ENCODE results near the gene RBM6. TPM values are rescaled to one million over a fixed set of nuclear protein-coding genes. Genes with fewer than 3 reads are reported as not detected.

RBM6 gene
- total RNA-seq, 1 donor, result 50.7 TPM

DNA sequence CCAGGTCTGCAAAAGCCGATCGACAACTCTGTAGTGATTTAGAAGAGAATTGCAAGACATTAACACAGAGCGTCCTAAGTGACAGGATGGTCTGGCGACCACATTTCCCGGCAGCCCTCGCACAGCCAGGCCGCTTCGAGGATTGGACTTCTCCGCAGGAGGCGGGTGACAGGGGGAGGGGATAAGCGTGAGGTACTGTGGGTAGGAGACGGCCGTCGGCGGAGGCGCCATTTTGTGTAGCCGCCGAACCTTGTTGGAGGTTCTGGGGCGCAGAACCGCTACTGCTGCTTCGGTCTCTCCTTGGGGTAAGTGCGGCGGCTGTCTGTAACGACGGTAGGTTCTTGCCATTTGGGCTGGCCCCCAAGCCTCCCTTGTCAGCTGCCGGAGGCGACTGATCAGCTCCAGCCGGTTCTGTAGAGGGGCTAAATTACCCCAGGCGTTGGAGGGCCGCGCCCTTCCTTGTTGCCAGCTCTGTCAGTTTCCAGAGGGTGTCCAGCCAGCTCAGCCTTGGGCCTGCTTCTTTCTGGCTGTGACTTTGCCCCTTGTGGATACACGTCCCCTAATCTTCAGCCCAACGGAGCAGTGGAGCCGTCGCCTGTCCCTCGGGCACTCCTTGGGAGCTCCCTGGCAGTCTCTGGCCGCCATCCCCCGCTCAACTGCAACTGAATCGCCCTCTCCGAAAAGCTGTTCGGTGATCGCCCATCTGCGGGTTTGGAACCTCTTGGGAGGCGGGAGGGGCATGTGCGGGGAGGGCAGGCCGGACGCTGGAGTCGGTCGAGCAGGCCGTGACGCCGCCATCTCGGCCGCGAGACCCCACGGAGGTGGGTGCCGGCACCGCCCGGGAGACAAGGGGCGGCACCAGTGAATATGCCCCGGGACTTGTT lies 149.0 kb downstream of the RBM6 start, which contains the start of gene RBM5:
Gene RBM5, plus strand, starts transcription at position 195 of the 884 bp plus-strand sequence. CDS start 1,516 bp downstream, outside the sequence.
- peaks cover 34% of the 10 kb centered on the region for H4K20me1 ChIP-seq (ENCODE audit: insufficient read depth, low read length)
- peaks cover 35% of the 10 kb centered on the region for H3K36me3 ChIP-seq (ENCODE audit: insufficient read depth, low read length)
- H3K27ac ChIP-seq (ENCODE audit: low read depth, low read length), result peak within 1 kb of the TSS; percentile 97
- peak within 1 kb of the TSS; percentile 95 for H2AFZ ChIP-seq (ENCODE audit: low read length)
- no peaks in the 10 kb centered on the region for H3K9me3 ChIP-seq (ENCODE audit: low read depth, low read length)
- TF ChIP-seq, protein P1, sequence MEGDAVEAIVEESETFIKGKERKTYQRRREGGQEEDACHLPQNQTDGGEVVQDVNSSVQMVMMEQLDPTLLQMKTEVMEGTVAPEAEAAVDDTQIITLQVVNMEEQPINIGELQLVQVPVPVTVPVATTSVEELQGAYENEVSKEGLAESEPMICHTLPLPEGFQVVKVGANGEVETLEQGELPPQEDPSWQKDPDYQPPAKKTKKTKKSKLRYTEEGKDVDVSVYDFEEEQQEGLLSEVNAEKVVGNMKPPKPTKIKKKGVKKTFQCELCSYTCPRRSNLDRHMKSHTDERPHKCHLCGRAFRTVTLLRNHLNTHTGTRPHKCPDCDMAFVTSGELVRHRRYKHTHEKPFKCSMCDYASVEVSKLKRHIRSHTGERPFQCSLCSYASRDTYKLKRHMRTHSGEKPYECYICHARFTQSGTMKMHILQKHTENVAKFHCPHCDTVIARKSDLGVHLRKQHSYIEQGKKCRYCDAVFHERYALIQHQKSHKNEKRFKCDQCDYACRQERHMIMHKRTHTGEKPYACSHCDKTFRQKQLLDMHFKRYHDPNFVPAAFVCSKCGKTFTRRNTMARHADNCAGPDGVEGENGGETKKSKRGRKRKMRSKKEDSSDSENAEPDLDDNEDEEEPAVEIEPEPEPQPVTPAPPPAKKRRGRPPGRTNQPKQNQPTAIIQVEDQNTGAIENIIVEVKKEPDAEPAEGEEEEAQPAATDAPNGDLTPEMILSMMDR (IDR thresholded peaks at IDR 0.05; ENCODE audit: extremely low read depth, low read depth, low read length), result no peak
- H3K4me3 ChIP-seq (ENCODE audit: insufficient read depth, low read length), result peak within 1 kb of the TSS; percentile 84
- no peaks in the 10 kb centered on the region for H3K27me3 ChIP-seq (ENCODE audit: insufficient read depth, low read length)
- H3K4me1 ChIP-seq (ENCODE audit: insufficient read depth, low read length), result peaks cover 14% of the 10 kb centered on the region
- peak; percentile 100 for DNase-seq (ENCODE audit: insufficient read length, low spot score, missing footprints)
- peak within 1 kb of the TSS; percentile 82 for H3K4me2 ChIP-seq (ENCODE audit: insufficient read depth, low read length)
- H3K79me2 ChIP-seq (ENCODE audit: insufficient read depth, low read length), result peaks cover 52% of the 10 kb centered on the region

DNA sequence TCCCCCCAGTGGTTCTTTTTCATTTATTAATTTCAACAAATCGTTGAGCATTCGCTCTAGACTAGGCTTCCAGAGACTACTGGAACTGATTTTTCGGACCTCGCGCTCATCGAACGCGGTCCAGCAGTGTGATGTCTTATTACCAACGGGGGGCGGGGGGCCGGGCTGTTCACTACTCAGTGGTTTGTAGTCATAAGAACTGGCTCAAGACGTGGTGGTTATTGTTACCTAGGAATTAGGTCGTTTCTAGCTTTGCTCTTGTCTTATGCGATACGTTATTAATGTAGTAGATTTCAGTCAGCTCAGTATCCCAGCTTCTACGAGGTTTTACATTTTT lies 149.6 kb downstream of the RBM6 start:
- DNase-seq (ENCODE audit: insufficient read length, low spot score, missing footprints), result no peak
- Histone ChIP-seq H3K36me3 (ENCODE audit: insufficient read depth, low read length) (peaks cover 40% of the 10 kb centered on the region), H3K27ac (ENCODE audit: low read depth, low read length) (peak overlapping the region; percentile 97), H3K4me2 (ENCODE audit: insufficient read depth, low read length) (peak overlapping the region; percentile 82), H2AFZ (ENCODE audit: low read length) (peak overlapping the region; percentile 95), H3K4me3 (ENCODE audit: insufficient read depth, low read length) (peak overlapping the region; percentile 84), H3K4me1 (ENCODE audit: insufficient read depth, low read length) (peaks cover 14% of the 10 kb centered on the region), H4K20me1 (ENCODE audit: insufficient read depth, low read length) (peaks cover 37% of the 10 kb centered on the region), H3K9me3 (ENCODE audit: low read depth, low read length) (no peaks in the 10 kb centered on the region), H3K79me2 (ENCODE audit: insufficient read depth, low read length) (peaks cover 56% of the 10 kb centered on the region), H3K27me3 (ENCODE audit: insufficient read depth, low read length) (no peaks in the 10 kb centered on the region)
- TF ChIP-seq, protein P1 (IDR thresholded peaks at IDR 0.05; ENCODE audit: extremely low read depth, low read depth, low read length), result no peak

DNA sequence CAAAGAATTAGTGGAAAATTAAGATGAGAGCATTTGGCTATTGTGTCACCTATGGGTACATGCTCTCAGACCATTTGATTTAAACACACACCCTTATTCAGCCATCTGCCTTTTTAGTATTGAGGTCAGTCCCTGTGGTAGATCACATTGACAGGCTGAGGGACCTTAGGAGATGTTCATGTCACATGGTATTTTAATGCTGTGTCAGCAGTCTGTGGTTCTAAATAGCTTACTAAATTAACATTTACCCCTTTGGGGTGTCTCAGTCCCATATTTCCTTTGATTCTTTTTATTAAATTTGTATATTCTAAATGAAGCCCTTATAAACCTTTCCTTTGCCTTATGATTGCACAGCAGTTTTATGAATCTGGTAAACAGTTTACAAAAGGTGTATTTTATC lies 151.0 kb downstream of the RBM6 start:
- H3K36me3 ChIP-seq (ENCODE audit: insufficient read depth, low read length), result peaks cover 54% of the 10 kb centered on the region
- peak overlapping the region; percentile 82 for H3K4me2 ChIP-seq (ENCODE audit: insufficient read depth, low read length)
- H4K20me1 ChIP-seq (ENCODE audit: insufficient read depth, low read length), result peaks cover 48% of the 10 kb centered on the region
- no peak overlapping the region for H3K27ac ChIP-seq (ENCODE audit: low read depth, low read length)
- H3K79me2 ChIP-seq (ENCODE audit: insufficient read depth, low read length), result peaks cover 69% of the 10 kb centered on the region
- H3K27me3 ChIP-seq (ENCODE audit: insufficient read depth, low read length), result no peaks in the 10 kb centered on the region
- peaks cover 20% of the 10 kb centered on the region for H3K4me1 ChIP-seq (ENCODE audit: insufficient read depth, low read length)
- H3K9me3 ChIP-seq (ENCODE audit: low read depth, low read length), result no peaks in the 10 kb centered on the region
- no peak for DNase-seq (ENCODE audit: insufficient read length, low spot score, missing footprints)
- H2AFZ ChIP-seq (ENCODE audit: low read length), result no peak overlapping the region
- H3K4me3 ChIP-seq (ENCODE audit: insufficient read depth, low read length), result peak overlapping the region; percentile 84
- TF ChIP-seq, protein P1 (IDR thresholded peaks at IDR 0.05; ENCODE audit: extremely low read depth, low read depth, low read length), result no peak

DNA sequence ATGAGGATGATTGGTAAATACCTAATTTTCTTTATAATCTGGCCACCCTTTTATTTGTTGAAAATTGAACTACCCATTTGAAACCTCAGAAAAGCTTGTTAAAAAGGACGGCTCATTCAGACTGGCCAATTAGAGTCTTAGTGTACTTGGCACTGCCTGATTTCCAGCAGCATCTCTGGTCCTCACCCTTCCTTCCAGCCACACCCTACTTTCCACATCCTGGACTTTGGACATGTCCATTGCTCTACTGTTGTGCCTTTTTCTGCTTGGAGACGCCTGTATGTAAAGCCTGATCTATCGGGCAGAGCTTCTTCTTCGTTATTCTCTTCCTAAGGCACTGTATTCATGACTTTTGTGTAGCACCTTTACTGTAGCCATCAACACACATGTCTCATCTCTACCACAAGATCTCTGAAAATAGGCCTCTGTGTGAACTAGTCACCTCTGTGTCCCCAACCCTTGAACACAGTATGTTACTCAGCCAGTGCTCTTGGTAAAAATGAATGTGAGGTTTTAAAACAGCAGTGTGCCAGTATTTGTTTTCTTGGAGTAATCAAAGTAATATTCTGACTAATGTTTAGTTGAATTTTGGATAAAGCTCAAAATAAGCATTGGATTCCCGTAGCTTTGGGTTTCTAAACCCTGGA lies 155.5 kb downstream of the RBM6 start:
- Histone ChIP-seq H3K27me3 (ENCODE audit: insufficient read depth, low read length) (no peaks in the 10 kb centered on the region), H3K4me2 (ENCODE audit: insufficient read depth, low read length) (no peak overlapping the region), H3K4me3 (ENCODE audit: insufficient read depth, low read length) (no peak overlapping the region), H3K79me2 (ENCODE audit: insufficient read depth, low read length) (peaks cover 62% of the 10 kb centered on the region), H3K27ac (ENCODE audit: low read depth, low read length) (no peak overlapping the region), H3K9me3 (ENCODE audit: low read depth, low read length) (no peaks in the 10 kb centered on the region), H4K20me1 (ENCODE audit: insufficient read depth, low read length) (peaks cover 61% of the 10 kb centered on the region), H3K36me3 (ENCODE audit: insufficient read depth, low read length) (peaks cover 94% of the 10 kb centered on the region), H2AFZ (ENCODE audit: low read length) (no peak overlapping the region), H3K4me1 (ENCODE audit: insufficient read depth, low read length) (peaks cover 15% of the 10 kb centered on the region)
- no peak for DNase-seq (ENCODE audit: insufficient read length, low spot score, missing footprints)
- TF ChIP-seq, protein P1 (IDR thresholded peaks at IDR 0.05; ENCODE audit: extremely low read depth, low read depth, low read length), result no peak

Measured in osteoblast (primary cell).